Fibroblast of lung (primary cell): ENCODE data around the gene LIAS. TPM values are rescaled to one million over a fixed set of nuclear protein-coding genes. Genes with fewer than 3 reads are reported as not detected.

Source experiments
- DNase-seq, 2 donors: peaks; one replicate each; pipeline versions ENCODE4 v3.0.0 to v3.0.0-alpha.2; 2010; ENCODE audit warnings: low read depth in 2 of 2
- H2AFZ ChIP-seq: 2 replicates; pipeline ENCODE4 v1.5.1; 2012; ENCODE audit warnings: low read length, control low read depth, inconsistent platforms
- H3K27ac ChIP-seq: 2 replicates; pipeline ENCODE4 v1.5.1; 2011; ENCODE audit warnings: low read length, control low read depth; ENCODE audit not compliant: insufficient read depth
- H3K27me3 ChIP-seq: 2 replicates; pipeline ENCODE4 v1.5.1; 2011; ENCODE audit warnings: mild to moderate bottlenecking, low read length; ENCODE audit not compliant: control insufficient read depth, insufficient read depth
- H3K36me3 ChIP-seq: 2 replicates; pipeline ENCODE4 v1.5.1; 2011; ENCODE audit warnings: low read length; ENCODE audit not compliant: control insufficient read depth, insufficient read depth
- H3K4me1 ChIP-seq: 2 replicates; pipeline ENCODE4 v1.5.1; 2011; ENCODE audit warnings: low read length; ENCODE audit not compliant: control insufficient read depth, insufficient read depth; ENCODE audit errors: extremely low read depth
- H3K4me2 ChIP-seq: 2 replicates; pipeline ENCODE4 v1.5.1; 2011; ENCODE audit warnings: low read length, control low read depth; ENCODE audit not compliant: insufficient read depth; ENCODE audit errors: extremely low read depth
- H3K4me3 ChIP-seq, 4 experiments: fragments of 200-600 bp in 1 of 4; sonication (generic) in 1 of 4; replicated peaks in 1 of 4; 2 replicates each; pipeline ENCODE4 v1.5.1; 2011 to 2016; ENCODE audit warnings: low read length in 4 of 4, low read depth in 3 of 4, mild to moderate bottlenecking in 3 of 4, control low read depth in 2 of 4, inconsistent platforms in 1 of 4, mixed read lengths in 1 of 4; ENCODE audit not compliant: insufficient read depth in 1 of 4; ENCODE audit errors: control extremely low read depth in 1 of 4
- H3K79me2 ChIP-seq: 2 replicates; pipeline ENCODE4 v1.5.1; 2012; ENCODE audit warnings: mild to moderate bottlenecking, low read length, inconsistent platforms; ENCODE audit not compliant: control insufficient read depth, insufficient read depth
- H3K9ac ChIP-seq: 2 replicates; pipeline ENCODE4 v1.5.1; 2011; ENCODE audit warnings: mild to moderate bottlenecking, low read length, control low read depth; ENCODE audit not compliant: insufficient read depth
- H3K9me3 ChIP-seq: 2 replicates; pipeline ENCODE4 v1.5.1; 2012; ENCODE audit warnings: low read depth, low read length; ENCODE audit not compliant: control insufficient read depth, insufficient read depth
- H4K20me1 ChIP-seq: 2 replicates; pipeline ENCODE4 v1.5.1; 2011; ENCODE audit warnings: low read length; ENCODE audit not compliant: control insufficient read depth, insufficient read depth; ENCODE audit errors: extremely low read depth
- EZH2 ChIP-seq: IDR thresholded peaks from 2 replicates; pipeline ENCODE4 v1.5.1; 2012; ENCODE audit warnings: low read length, control low read depth, mild to moderate bottlenecking; ENCODE audit errors: missing control alignments
- polyA plus RNA-seq, 2 donors: library from polyadenylated mRNA; depleted of rRNA in 1 of 2; stranded (reverse) in 1 of 2; unstranded in 1 of 2; fragments of >200 nt; gene quantifications; 2 replicates each; pipeline ENCODE4 v1.2.1, GENCODE V29; 2011 to 2012; ENCODE audit warnings: missing spikeins in 1 of 2
- total RNA-seq: library from RNA; depleted of rRNA; stranded (reverse); fragments of >200 nt; gene quantifications from 2 replicates; pipeline ENCODE4 v1.2.1, GENCODE V29; 2014
- TF ChIP-seq, protein P1 (sequence below), 2 donors: IDR thresholded peaks in 1 of 2; conservative IDR thresholded peaks in 1 of 2; 1 replicate in 1 of 2; 2 replicates in 1 of 2; pipeline ENCODE4 v1.5.1; 2011 to 2012; ENCODE audit warnings: low read length in 2 of 2, control low read depth in 1 of 2, inconsistent platforms in 1 of 2, low read depth in 1 of 2, mild to moderate bottlenecking in 1 of 2

Gene LIAS
- total and polyA plus RNA-seq, 2 donors (not counting 1 experiment from before 2014, with no cell fraction given), result 7.1 to 8.6 TPM

- H3K9me3 ChIP-seq, result no peaks in the 10 kb centered on the region
- DNase-seq, result no peak
- H3K4me3 ChIP-seq, result no peak overlapping the region
- peaks cover 1% of the 10 kb centered on the region for H4K20me1 ChIP-seq
- H3K4me2 ChIP-seq, result no peak overlapping the region
- H3K4me1 ChIP-seq, result peaks cover 10% of the 10 kb centered on the region
- H3K27ac ChIP-seq, result no peak overlapping the region
- no peak overlapping the region for H2AFZ ChIP-seq
- peaks cover 31% of the 10 kb centered on the region for H3K79me2 ChIP-seq
- H3K27me3 ChIP-seq, result no peaks in the 10 kb centered on the region
- no peak for TF ChIP-seq EZH2
- TF ChIP-seq, protein P1, sequence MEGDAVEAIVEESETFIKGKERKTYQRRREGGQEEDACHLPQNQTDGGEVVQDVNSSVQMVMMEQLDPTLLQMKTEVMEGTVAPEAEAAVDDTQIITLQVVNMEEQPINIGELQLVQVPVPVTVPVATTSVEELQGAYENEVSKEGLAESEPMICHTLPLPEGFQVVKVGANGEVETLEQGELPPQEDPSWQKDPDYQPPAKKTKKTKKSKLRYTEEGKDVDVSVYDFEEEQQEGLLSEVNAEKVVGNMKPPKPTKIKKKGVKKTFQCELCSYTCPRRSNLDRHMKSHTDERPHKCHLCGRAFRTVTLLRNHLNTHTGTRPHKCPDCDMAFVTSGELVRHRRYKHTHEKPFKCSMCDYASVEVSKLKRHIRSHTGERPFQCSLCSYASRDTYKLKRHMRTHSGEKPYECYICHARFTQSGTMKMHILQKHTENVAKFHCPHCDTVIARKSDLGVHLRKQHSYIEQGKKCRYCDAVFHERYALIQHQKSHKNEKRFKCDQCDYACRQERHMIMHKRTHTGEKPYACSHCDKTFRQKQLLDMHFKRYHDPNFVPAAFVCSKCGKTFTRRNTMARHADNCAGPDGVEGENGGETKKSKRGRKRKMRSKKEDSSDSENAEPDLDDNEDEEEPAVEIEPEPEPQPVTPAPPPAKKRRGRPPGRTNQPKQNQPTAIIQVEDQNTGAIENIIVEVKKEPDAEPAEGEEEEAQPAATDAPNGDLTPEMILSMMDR (conservative IDR thresholded peaks at IDR 0.05 in 1 of 2, IDR thresholded peaks at IDR 0.05 in 1 of 2; ENCODE audit: low read depth in 1 of 2, low read length in 2 of 2), result no peak
- peaks cover 10% of the 10 kb centered on the region for H3K36me3 ChIP-seq
- no peak overlapping the region for H3K9ac ChIP-seq
Measured at GRCh38 chr4:39452860-39453587, 5.8 kb upstream of the LIAS start.

DNA sequence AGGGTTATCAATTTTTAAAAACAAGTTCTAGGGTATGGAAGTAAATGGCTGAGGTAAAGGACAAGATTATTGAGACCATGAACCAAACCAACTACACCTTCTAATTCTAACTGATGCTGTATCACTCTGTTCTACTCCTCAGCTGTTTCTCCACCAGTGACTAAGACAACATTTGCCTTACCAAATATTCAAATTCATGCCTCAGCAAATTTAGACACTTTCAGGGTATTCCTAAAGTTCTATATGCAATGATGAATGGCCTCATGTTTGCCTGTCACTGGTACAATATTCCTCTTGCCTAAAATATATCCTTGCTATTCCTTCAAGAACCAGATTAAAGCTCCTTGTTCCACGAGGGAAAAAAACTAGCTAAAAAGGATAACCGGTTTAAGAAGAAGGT, 5.1 kb upstream of the LIAS start:
- Histone ChIP-seq H3K9ac (no peak overlapping the region), H4K20me1 (peaks cover 1% of the 10 kb centered on the region), H3K4me2 (no peak overlapping the region), H2AFZ (no peak overlapping the region), H3K4me1 (peaks cover 10% of the 10 kb centered on the region), H3K79me2 (peaks cover 38% of the 10 kb centered on the region), H3K36me3 (peaks cover 10% of the 10 kb centered on the region), H3K9me3 (no peaks in the 10 kb centered on the region), H3K4me3 (no peak overlapping the region), H3K27me3 (no peaks in the 10 kb centered on the region), H3K27ac (no peak overlapping the region)
- TF ChIP-seq, protein P1 (conservative IDR thresholded peaks at IDR 0.05 in 1 of 2, IDR thresholded peaks at IDR 0.05 in 1 of 2; ENCODE audit: low read depth in 1 of 2, low read length in 2 of 2), result no peak
- no peak for TF ChIP-seq EZH2
- no peak for DNase-seq

- Histone ChIP-seq H3K79me2 (peaks cover 39% of the 10 kb centered on the region), H3K9ac (no peak overlapping the region), H3K4me3 (peak overlapping the region in 1 of 4 experiments; percentile 34), H3K9me3 (no peaks in the 10 kb centered on the region), H3K27me3 (no peaks in the 10 kb centered on the region), H3K27ac (no peak overlapping the region), H4K20me1 (peaks cover 1% of the 10 kb centered on the region), H3K4me1 (peaks cover 10% of the 10 kb centered on the region), H3K4me2 (no peak overlapping the region), H2AFZ (no peak overlapping the region), H3K36me3 (peaks cover 10% of the 10 kb centered on the region)
- TF ChIP-seq, protein P1 (conservative IDR thresholded peaks at IDR 0.05 in 1 of 2, IDR thresholded peaks at IDR 0.05 in 1 of 2; ENCODE audit: low read depth in 1 of 2, low read length in 2 of 2), result no peak
- TF ChIP-seq EZH2, result no peak
- DNase-seq, result no peak
Measured at GRCh38 chr4:39455486-39455885, 3.4 kb upstream of the LIAS start.
